Stimulated activated CD4-positive, alpha-beta T cell treated with anti-CD3 and anti-CD28 coated beads, Interleukin-4, amount 100 ng/mL, for 48 hours (primary cell): ENCODE data around the gene TIMMDC1.
"Not testable (repeated sequence)": the region's sequence is repeated elsewhere in the genome, so short reads cannot be mapped to it uniquely, and the experiment has no call there.

Source experiments
- DNase-seq, 2 donors: peaks; one replicate each; pipeline ENCODE4 v3.0.0-alpha.2; 2020; ENCODE audit warnings: low read depth in 2 of 2

Gene TIMMDC1

DNA sequence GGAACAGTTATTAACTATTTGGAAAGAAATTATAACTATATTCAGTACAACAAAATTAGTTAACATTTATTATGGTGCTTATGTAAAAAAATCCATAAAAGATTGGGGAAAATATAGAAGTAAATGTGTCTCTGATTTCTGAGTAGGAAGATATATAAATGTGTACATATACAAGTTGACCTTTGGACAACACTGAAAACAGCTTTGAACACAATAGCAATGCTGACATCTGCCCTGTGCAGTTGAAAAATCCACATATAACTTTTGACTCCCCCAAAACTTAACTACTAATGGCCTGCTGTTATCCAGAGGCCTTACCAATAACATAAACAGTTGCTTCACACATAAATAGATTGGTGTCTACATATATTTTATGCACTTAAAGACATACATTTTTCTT is 12.3 kb downstream of the TIMMDC1 start:
- no peak for DNase-seq

DNA sequence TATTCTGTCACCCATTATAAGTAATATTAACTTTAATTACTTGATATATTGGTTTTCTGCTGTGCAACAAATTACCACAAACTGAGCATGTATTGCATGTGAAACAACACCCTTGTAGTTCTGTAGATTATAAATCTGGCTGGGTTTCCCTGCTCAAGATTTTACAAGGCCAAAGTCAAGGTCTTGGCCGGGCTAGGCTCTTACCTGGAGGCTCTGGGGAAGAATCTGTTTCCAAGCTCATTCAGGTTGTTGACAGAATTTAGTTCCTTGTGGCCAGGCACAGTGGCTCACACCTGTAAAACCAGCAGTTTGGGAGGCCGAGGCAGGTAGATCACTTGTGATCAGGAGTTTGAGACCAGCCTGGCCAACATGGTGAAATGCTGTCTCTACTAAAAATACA is 16.3 kb downstream of the TIMMDC1 start:
- no peak for DNase-seq

GRCh38 chr3:119517112-119517511 is 18.8 kb downstream of the TIMMDC1 start:
- no peak for DNase-seq

DNA sequence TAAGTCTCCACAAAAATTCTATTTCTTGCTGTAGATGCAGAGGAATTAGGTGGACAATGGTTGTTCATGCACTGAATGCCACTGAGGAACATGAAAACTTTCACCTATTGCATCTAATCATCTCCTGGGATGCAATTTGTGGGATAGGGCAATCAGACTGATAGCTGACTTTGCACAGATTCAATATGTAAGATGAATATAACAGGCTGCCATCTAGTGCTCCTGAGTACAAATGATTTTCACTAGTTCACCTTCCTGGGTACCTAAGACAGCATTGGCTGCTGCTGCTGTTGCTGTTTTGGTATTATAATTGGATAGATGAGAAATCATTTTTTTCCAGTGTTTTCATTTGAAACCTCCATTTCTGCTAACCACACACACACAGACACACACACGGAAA is 19.7 kb downstream of the TIMMDC1 start:
- DNase-seq: no peak

GRCh38 chr3:119524931-119525662 is 26.8 kb downstream of the TIMMDC1 start:
- DNase-seq: no peak

DNA sequence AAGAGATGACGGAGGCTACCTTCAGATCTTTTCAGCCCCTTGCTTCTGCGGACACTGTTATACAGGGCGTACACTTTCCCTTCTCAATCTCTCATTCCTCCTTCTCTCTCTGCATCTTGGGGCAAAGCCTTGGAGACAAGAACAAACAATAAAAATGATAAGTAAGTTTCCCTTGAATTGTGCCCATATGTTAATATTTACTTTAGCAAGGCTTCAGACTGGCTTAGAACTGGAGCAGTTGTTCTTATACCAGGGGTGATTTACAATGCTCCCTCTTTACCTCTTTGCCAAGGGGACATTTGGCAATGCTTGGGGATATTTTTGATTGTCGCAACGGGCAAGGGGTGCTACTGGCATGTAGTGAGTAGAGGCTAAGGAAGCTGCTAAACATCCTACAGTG is 29.4 kb downstream of the TIMMDC1 start:
- no peak for DNase-seq

DNA sequence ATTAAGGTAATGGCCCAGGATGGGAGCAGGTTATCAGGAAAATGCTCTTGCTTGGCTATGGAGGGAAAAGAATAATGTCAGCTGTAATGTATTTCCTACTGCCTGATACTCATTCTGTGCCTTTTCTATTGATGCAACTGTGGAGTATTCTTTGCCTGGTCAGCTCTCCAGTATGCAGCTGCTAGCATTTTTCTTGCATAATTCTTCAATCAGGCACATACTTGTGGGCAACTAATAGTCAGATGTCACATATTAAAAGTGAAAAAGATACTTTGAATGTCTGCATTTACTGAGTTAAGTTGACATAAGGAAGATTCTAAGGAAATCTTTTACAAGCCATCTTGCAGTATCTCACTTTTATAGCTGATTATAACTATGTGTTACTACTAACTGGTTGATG is 31.5 kb downstream of the TIMMDC1 start:
- DNase-seq: no peak

- no peak for DNase-seq
These were observed 32.1 kb downstream of the TIMMDC1 start for GRCh38 chr3:119530456-119530855.

DNA sequence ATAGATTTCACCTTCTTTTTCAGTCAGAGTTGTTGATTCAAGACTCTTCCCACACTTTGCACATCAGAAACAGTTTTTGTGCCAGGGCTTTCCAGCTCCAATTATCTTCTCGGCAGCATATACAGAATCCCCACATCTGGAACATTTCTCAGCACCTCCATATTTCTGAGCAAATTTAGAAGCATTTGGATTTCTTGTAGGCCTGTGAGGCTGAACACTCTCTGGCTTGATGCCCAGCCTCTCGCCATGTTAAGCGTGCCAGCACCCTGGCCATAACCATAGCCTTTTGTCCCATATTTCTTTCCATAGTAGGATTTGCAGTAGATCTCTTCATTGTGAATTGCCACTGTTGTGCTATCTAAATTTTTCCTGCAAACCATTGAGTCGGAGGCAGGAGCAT is 32.8 kb downstream of the TIMMDC1 start:
- no peak for DNase-seq

- DNase-seq: no peak
These were observed 35.9 kb downstream of the TIMMDC1 start for GRCh38 chr3:119534296-119534695.

GRCh38 chr3:119536757-119537156 is 38.4 kb downstream of the TIMMDC1 start:
- no peak for DNase-seq

- no peak for DNase-seq
These were observed 40.4 kb downstream of the TIMMDC1 start for GRCh38 chr3:119538772-119539171.

GRCh38 chr3:119541547-119541946 is 43.2 kb downstream of the TIMMDC1 start:
- DNase-seq: no peak

- no peak for DNase-seq
These were observed 43.9 kb downstream of the TIMMDC1 start for GRCh38 chr3:119542168-119542767.

DNA sequence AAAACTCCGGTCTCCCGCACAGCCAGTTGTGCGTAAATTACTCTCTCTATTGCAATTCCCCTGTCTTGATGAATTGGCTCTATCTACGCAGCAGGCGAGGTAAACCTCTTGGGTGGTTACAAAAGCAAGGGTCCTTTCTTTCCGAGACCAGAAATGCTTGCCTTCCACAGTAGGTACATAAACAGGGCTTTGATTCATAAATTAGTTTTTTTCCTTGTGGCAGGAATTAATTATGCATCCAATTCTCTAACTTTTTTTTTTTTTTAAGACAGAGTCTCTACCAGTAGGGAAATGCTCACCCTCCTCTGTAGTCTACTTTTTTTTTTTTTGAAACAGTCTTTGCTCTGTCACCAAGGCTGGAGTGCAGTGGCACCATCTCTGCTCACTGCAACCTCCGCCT is 44.8 kb downstream of the TIMMDC1 start:
- no peak for DNase-seq

- DNase-seq: no peak
These were observed 48.9 kb downstream of the TIMMDC1 start for GRCh38 chr3:119547227-119547626.

- DNase-seq: no peak
These were observed 50.0 kb downstream of the TIMMDC1 start for GRCh38 chr3:119548341-119548740.

GRCh38 chr3:119550192-119550910 is 52.0 kb downstream of the TIMMDC1 start:
- DNase-seq: no peak

DNA sequence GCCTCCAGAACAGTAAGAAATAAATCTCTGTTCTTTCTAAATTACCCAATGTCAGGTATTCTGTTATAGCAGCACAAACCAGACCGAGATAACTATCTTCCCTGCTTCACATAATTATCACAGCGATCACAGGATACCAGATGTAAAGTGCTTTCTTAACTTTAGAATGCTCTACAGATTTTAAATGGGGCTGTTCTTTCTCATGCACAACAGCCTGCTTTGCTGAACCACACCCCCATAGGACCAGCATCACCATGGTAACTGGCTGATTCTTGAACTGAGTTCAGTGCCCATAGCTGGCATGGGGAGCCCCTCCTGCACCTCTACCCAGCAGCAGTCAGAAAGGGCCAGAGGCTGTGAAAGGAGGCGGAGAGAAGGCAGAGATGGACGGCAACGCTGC is 53.3 kb downstream of the TIMMDC1 start:
- no peak for DNase-seq

DNA sequence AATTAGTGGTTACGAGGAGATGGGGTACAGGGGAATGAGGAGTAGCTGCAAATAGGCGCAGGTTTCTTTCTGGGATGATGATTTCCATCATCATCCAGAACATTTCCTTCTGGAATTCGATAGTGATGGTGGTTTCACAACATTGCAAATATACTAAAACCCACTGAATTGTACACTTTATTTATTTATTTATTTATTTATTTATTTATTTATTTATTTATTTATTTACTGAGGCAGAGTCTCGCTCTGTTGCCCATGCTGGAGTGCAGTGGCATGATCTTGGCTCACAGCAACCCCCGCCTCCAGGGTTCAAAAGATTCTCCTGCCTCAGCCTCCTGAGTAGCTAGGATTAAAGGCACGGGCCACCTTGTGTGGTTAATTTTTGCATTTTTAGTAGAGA is 54.6 kb downstream of the TIMMDC1 start:
- DNase-seq: not testable (repeated sequence)

GRCh38 chr3:119553823-119554415 is 55.6 kb downstream of the TIMMDC1 start:
- no peak for DNase-seq

DNA sequence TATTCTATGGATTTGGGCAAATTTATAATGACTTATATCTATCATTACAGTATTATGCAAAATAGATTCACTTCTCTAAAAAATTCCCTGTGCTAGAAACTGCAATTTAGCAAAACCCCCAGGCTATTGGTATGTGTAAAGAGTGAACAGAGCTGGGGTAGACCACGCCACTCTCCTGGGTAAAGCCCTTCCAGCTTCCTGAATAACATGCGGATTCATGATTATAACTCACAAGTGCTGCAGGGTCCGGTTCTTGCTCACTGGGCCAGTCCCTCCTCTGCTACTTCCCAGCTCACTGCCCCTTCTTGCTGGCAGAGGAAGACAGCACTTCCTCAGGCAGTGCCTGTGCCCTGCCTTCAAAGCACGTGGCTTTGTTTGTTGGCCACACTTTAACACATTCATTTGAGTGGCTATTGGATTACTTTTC is 57.0 kb downstream of the TIMMDC1 start:
- DNase-seq: no peak

GRCh38 chr3:119555929-119556328 is 57.6 kb downstream of the TIMMDC1 start:
- DNase-seq: no peak
